OCI-LY3 (cell line): ENCODE data around the gene BFSP1.

Experiments used
- H2AFZ ChIP-seq: fragments of 200-600, 300-600 bp; shearing (Covaris generic); 2 replicates; pipeline ENCODE4 v1.6.0; 2014; ENCODE audit warnings: antibody characterized with exemption, low read depth, low read length
- H3K27ac ChIP-seq: fragments of 200-600, 300-600 bp; sonication (generic); 2 replicates; pipeline ENCODE4 v1.5.1; 2014; ENCODE audit warnings: mild to moderate bottlenecking, low read length, moderate library complexity, mixed read lengths
- H3K27me3 ChIP-seq: fragments of 200-600, 300-600 bp; sonication (generic); 2 replicates; pipeline ENCODE4 v1.6.1; 2014; ENCODE audit warnings: low read depth, low read length, mixed read lengths
- H3K36me3 ChIP-seq: fragments of 200-600, 300-600 bp; sonication (generic); replicated peaks from 2 replicates; pipeline ENCODE3; 2014; ENCODE audit warnings: low read depth, low read length, mixed read lengths
- H3K4me1 ChIP-seq: fragments of 300-600, 200-600 bp; sonication (generic); 2 replicates; pipeline ENCODE4 v1.6.1; 2014; ENCODE audit warnings: low read length, mixed read lengths
- H3K4me2 ChIP-seq: fragments of 200-600, 300-600 bp; sonication (generic); 2 replicates; pipeline ENCODE4 v1.6.1; 2014; ENCODE audit warnings: low read length, mixed read lengths
- H3K4me3 ChIP-seq: fragments of 300-600, 200-600 bp; sonication (generic); 2 replicates; pipeline ENCODE4 v1.5.1; 2014; ENCODE audit warnings: antibody characterized with exemption, mild to moderate bottlenecking, low read length, moderate library complexity
- H3K79me2 ChIP-seq: fragments of 300-600, 200-600 bp; shearing (Covaris generic); 2 replicates; pipeline ENCODE4 v1.6.1; 2014; ENCODE audit warnings: mild to moderate bottlenecking, low read length, mixed read lengths
- H3K9ac ChIP-seq: fragments of 300-600, 200-600 bp; shearing (Covaris generic); 2 replicates; pipeline ENCODE4 v1.6.0; 2014; ENCODE audit warnings: mild to moderate bottlenecking, low read length, moderate library complexity
- H3K9me3 ChIP-seq: fragments of 200-600, 300-600 bp; shearing (Covaris generic); 2 replicates; pipeline ENCODE4 v1.6.1; 2014; ENCODE audit warnings: low read length, mixed read lengths; ENCODE audit not compliant: insufficient read depth
- H4K20me1 ChIP-seq: fragments of 200-600, 300-600 bp; sonication (generic); 2 replicates; pipeline ENCODE4 v1.6.1; 2016; ENCODE audit warnings: low read length, mixed read lengths; ENCODE audit not compliant: insufficient read depth
- EZH2phosphoT487 ChIP-seq: fragments of 200-600 bp; shearing (Covaris generic); IDR thresholded peaks from 2 replicates; pipeline ENCODE4 v1.6.1; 2018; ENCODE audit warnings: antibody characterized with exemption, mixed run types, low read depth
- TF ChIP-seq, protein P1 (sequence below): fragments of 200-600, 300-600 bp; sonication (generic); IDR thresholded peaks from 2 replicates; pipeline ENCODE4 v1.5.1; 2014; ENCODE audit warnings: antibody characterized with exemption, low read length, low read depth

Gene BFSP1

DNA sequence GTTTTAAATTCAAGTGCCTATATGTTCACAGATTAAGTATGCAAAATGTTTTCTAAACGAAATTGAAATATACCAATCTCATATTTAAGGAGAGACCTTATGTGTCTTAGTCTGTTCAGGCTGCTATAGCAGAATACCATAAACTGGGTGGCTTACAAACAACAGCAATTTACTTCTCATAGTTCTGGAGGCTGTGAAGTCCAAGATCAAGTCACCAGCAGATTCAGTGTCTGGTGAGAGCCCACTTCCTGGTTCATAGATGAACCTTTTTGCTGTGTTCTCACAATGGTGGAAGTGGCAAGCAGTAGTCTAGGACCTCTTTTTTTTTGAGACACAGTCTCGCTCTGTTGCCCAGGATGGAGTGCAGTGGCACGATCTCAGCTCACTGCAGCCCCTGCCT, 35.2 kb upstream of the BFSP1 start:
- peaks cover 13% of the 10 kb centered on the region for H3K79me2 ChIP-seq
- H3K36me3 ChIP-seq, result no peaks in the 10 kb centered on the region
- no peak overlapping the region for H3K4me2 ChIP-seq
- H3K9ac ChIP-seq, result no peak overlapping the region
- H4K20me1 ChIP-seq, result no peaks in the 10 kb centered on the region
- peaks cover 30% of the 10 kb centered on the region for H3K27me3 ChIP-seq
- no peak overlapping the region for H2AFZ ChIP-seq
- peaks cover 7% of the 10 kb centered on the region for H3K4me1 ChIP-seq
- H3K9me3 ChIP-seq, result peaks cover 7% of the 10 kb centered on the region; the same call in 1 of the 2 replicates
- no peak overlapping the region for H3K4me3 ChIP-seq
- TF ChIP-seq, protein P1, sequence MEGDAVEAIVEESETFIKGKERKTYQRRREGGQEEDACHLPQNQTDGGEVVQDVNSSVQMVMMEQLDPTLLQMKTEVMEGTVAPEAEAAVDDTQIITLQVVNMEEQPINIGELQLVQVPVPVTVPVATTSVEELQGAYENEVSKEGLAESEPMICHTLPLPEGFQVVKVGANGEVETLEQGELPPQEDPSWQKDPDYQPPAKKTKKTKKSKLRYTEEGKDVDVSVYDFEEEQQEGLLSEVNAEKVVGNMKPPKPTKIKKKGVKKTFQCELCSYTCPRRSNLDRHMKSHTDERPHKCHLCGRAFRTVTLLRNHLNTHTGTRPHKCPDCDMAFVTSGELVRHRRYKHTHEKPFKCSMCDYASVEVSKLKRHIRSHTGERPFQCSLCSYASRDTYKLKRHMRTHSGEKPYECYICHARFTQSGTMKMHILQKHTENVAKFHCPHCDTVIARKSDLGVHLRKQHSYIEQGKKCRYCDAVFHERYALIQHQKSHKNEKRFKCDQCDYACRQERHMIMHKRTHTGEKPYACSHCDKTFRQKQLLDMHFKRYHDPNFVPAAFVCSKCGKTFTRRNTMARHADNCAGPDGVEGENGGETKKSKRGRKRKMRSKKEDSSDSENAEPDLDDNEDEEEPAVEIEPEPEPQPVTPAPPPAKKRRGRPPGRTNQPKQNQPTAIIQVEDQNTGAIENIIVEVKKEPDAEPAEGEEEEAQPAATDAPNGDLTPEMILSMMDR, result no peak
- no peak for TF ChIP-seq EZH2phosphoT487
- no peak overlapping the region for H3K27ac ChIP-seq

GRCh38 chr20:17565169-17565845, 34.1 kb upstream of the BFSP1 start:
- no peak overlapping the region for H3K4me3 ChIP-seq
- H4K20me1 ChIP-seq, result no peaks in the 10 kb centered on the region
- no peak overlapping the region for H3K4me2 ChIP-seq
- H3K9ac ChIP-seq, result no peak overlapping the region
- H3K4me1 ChIP-seq, result peaks cover 7% of the 10 kb centered on the region
- peaks cover 37% of the 10 kb centered on the region for H3K27me3 ChIP-seq
- H3K79me2 ChIP-seq, result peaks cover 5% of the 10 kb centered on the region
- H3K9me3 ChIP-seq, result peaks cover 7% of the 10 kb centered on the region; the same call in 1 of the 2 replicates
- H3K36me3 ChIP-seq, result no peaks in the 10 kb centered on the region
- no peak overlapping the region for H2AFZ ChIP-seq
- TF ChIP-seq EZH2phosphoT487, result no peak
- TF ChIP-seq, protein P1, result no peak
- H3K27ac ChIP-seq, result no peak overlapping the region

GRCh38 chr20:17562804-17563305, 31.7 kb upstream of the BFSP1 start:
- TF ChIP-seq, protein P1, result no peak
- no peak for TF ChIP-seq EZH2phosphoT487
- H3K4me1 ChIP-seq, result peaks cover 5% of the 10 kb centered on the region
- no peak overlapping the region for H3K4me3 ChIP-seq
- H3K36me3 ChIP-seq, result no peaks in the 10 kb centered on the region
- no peaks in the 10 kb centered on the region for H3K79me2 ChIP-seq
- H3K27ac ChIP-seq, result no peak overlapping the region
- H3K27me3 ChIP-seq, result peaks cover 32% of the 10 kb centered on the region
- no peak overlapping the region for H3K9ac ChIP-seq
- no peak overlapping the region for H3K4me2 ChIP-seq
- no peaks in the 10 kb centered on the region for H4K20me1 ChIP-seq
- H2AFZ ChIP-seq, result no peak overlapping the region
- H3K9me3 ChIP-seq, result peaks cover 7% of the 10 kb centered on the region; the same call in 1 of the 2 replicates

GRCh38 chr20:17560344-17561074, 29.3 kb upstream of the BFSP1 start:
- Histone ChIP-seq H3K4me2 (no peak overlapping the region), H3K9ac (no peak overlapping the region), H3K27ac (no peak overlapping the region), H3K27me3 (peaks cover 30% of the 10 kb centered on the region), H4K20me1 (no peaks in the 10 kb centered on the region), H3K79me2 (no peaks in the 10 kb centered on the region), H3K4me1 (no peaks in the 10 kb centered on the region), H3K4me3 (no peak overlapping the region), H3K9me3 (no peaks in the 10 kb centered on the region), H3K36me3 (no peaks in the 10 kb centered on the region), H2AFZ (no peak overlapping the region)
- TF ChIP-seq, protein P1, result no peak
- TF ChIP-seq EZH2phosphoT487, result no peak
